GM21576 (cell line): ENCODE measurements around the gene DENND1C.
"Not testable (repeated sequence)": the region's sequence is repeated elsewhere in the genome, so short reads cannot be mapped to it uniquely, and the experiment has no call there.

Source experiments
- ATAC-seq: cut with Tn5 transposase; IDR thresholded peaks from one replicate; pipeline ENCODE4 v1.9.1; 2021; ENCODE audit warnings: mild to moderate bottlenecking, moderate library complexity; ENCODE audit not compliant: unreplicated experiment

The DENND1C gene

DNA sequence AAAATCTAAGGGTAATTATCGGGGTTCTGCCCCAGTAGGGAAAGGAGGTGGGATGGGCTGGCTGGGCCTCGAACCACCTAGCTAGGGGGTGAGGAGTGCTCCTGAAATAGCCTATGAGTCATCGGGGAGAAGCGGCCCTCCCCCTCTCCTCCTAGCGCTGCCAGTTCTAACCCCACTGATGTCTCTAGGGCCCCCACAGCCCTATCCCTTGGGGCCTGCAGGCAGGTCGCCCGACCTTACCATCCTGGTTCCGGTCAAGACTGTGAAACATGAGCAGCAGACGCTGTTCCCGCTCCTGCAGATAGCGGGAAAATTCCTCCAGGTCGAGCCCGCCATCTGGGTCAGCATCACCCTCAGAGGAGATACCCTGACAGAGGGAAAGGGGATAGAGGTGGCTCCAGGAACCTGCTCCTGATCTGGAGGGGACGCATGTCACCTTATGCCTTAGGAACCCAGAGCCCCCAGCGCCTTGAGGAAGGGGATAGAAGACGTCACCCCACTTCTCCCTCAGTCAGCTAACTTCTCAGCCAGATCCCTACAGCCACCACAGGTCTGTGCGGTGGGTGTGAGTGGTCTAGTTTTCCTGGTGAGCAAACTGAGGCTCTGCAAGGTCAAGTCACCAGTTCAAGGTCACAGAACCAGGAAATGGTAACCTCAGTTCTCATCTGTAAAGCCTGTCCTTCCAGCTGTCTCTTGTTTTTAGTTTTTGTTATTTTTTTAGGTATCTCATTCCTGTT is 23.5 kb downstream of the DENND1C start:
- ATAC-seq = no peak

DNA sequence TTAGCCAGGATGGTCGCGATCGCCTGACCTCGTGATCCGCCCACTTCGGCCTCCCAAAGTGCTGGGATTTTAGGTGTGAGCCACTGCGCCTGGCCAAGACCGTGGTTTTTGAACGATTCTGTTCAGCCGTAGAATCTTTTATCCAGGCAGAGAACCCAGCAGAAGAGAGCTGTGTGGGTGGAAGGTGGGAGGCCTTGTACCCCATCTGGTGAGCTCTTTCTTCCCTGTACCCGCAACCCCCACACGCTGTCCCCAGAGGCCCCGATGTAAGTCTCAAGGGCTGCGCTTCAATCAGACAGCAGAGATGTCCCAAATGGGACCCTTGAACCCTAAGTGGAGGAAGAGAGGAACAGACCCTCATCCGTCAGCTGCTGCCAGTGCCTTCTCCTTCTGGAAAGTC is 25.7 kb downstream of the DENND1C start:
- ATAC-seq = no peak

DNA sequence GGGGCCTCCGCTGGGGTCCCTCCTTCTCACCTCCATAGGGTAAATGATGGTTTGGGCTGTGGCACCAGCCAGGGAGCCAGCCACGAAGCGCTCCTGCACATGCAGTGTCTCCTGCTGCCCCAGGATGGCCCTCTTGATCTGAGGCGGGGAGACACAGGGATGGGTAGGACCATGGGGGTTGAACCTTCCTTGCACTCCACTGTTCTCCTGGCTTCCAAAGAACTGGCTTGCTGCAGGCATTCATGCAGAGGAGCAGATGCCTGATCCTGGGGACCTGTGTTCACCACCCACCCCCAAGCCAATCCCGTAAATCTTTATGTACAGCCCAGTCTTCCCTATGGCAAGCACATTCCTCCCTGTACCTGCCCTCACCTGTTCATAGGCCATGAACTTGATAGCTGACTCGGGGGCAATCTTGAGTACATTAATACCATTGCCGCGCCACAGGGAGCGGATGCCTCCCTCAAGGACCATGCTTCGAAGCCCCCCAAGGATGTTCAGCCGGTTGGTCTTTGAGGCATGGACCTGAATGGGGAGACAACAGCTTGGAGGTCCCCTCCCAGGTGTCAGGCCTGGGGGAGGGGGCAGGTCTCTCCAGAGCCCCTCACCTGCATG is 27.5 kb downstream of the DENND1C start:
- no peak for ATAC-seq

DNA sequence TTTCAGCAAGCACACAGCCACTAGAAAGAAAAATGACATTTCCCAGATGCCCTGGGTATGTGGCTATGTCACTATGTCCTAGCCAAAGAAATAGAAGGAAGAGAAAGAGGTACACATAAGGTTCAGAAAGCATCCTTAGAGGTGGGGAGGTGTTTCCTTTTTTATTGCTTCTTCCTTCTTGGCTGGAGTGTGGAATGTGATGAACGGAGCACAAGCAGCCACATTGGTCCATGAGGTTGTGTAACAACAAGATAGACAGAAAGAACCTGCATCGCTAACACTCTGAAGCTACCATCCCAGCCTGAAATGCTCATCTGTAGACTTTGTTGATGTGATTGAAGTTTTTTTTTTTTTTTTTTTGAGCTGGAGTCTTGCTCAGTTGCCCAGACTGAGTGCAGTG is 28.7 kb downstream of the DENND1C start:
- no peak for ATAC-seq

DNA sequence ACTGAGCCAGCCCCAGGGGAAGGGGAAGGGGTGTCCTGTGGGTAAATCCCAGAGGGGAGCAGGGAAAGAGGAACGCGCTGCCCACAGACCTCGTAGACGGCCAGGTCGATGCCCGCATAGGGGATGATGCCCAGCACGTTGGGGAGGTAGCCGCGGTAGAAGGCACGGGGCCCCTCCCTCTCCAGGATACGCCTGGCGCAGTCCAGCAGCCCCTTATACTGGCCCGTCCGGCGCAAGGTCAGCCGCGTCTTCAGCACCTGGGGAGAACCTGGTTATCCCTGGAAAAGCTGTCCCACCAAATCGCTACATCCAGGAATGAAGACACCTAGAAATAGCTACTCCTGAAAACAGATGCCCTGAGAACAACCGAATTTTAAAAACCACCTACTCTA is 29.4 kb downstream of the DENND1C start:
- ATAC-seq = no peak

DNA sequence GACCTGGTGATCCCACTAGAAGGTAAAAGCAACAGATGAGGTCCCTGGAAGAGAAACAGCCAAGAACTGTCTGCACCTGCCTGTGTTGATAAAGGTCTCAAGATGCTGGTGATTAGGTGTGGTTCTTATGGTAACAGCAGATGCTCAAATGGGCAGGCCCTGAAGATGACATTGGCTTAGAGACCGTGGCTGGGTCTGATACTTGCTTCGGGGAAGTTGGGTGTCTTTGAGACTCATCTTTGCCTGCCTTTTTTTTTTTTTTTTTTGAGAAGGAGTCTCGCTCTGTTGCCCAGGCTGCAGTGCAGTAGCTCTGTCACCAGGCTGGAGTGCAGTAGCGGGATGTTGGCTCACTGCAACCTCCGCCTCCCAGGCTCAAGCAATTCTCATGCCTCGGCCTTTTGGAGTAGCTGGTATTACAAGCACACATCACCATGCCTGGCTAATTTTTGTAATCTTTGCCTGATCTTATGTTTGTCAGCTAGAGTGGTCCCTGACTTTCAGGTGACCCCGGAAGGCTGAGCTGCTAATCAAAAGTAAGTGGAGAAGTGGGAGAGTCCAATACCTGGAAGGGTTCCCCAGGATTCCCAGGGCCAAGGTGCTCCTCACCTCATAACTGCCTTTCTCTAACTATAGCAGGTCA is 29.9 kb downstream of the DENND1C start:
- no peak for ATAC-seq

DNA sequence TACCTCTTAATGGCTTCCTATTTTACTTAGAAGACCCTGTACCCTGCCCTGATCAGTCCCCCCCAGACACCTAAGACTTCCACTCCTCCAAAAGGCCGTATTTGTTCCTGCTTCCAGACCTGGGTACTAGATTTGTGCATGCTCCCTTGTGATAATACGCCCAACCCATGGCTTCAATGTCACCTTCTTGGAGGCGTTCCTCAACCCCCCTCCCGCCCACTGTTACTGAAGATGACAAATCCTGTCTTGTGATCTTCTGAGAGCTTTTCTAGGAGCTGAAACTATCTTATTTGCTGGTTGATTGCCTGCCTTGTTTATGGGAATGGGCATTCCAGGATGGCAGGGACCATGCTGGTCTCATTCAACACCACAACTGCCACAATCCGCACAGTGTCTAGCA is 31.4 kb downstream of the DENND1C start:
- no peak for ATAC-seq

DNA sequence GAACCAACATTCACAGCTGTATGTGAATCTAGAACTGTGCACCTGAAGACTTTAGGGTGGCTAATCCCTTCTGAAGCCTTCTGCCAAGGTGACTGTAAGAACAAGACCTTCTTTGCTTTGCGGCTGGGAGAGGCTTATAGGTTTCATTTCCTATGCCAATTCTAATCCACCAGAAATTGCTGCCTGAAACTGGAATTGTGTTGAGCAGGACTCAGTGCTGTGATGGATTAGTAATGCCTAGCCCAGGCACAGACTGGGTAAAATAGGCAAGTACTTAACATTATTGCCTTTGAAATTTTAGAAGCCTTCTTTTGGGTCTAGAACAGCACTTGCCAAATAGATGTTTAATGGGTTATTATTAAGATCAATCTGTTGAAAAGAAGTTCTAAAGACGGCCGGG is 33.5 kb downstream of the DENND1C start:
- ATAC-seq = no peak

DNA sequence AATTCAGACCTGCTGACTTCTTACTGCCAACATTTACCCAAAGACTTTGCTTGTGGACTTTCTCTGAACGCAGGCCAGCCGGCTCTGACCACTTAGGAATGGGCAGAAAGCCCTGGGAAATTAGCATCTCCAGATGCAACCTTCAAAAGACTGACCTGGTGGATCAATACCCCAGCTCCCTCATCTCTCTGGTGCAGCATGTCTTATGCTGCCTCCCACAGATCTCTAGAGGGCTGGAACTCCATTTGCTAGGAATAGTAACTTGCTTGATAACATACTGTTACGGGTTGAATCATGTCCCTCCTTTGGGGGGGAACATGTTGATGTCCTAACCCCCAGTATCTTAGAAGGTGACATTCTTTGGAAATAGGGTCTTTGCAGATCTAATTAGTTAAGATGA is 35.1 kb downstream of the DENND1C start:
- no peak for ATAC-seq

DNA sequence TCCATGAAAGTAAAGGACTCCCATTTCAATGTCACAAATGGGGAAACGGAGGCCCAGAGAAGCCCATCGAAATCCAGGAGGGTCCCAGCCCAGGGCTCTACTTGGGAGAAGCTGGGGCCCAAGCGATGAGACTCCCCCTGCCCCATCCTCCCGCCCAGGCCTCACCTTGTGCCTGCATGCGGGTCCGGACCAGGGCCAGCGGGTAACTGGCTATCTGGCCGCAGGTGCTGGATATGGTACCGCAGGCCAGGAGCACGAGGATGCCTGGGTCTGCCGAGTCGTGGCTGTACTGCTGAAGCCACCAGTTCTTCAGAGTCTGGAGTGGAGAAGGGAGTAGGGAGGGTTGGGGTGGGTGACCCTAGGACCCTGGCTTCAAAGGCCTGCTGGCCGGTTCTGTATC is 37.6 kb downstream of the DENND1C start:
- no peak for ATAC-seq

DNA sequence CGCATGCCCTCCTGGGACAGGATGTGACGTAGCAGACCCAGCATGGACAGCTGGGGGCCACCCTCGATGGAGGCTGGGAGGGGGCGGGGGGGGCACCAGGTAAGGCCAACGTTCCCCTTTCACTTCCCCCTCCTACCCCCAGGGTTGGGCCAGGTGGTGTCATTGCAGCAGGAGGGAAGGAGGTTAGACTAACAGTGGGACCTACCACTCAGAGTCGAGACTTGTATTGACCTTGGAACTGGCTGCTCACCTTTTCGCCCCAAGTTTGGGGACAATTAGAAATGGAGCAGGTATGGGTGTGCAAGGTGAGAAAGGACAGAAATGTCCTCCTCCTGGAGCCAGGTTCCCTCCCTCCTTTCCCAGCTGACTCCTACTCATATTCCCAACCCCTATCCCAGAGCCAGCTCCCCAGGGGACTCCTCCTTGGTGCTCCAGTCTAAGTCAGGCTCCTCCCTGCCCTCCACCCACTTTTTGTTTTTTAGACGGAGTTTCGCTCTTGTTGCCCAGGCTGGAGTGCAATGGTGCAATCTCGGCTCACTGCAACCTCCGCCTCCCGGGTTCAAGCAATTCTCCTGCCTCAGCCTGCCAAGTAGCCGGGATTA is 39.4 kb downstream of the DENND1C start:
- ATAC-seq = no peak

DNA sequence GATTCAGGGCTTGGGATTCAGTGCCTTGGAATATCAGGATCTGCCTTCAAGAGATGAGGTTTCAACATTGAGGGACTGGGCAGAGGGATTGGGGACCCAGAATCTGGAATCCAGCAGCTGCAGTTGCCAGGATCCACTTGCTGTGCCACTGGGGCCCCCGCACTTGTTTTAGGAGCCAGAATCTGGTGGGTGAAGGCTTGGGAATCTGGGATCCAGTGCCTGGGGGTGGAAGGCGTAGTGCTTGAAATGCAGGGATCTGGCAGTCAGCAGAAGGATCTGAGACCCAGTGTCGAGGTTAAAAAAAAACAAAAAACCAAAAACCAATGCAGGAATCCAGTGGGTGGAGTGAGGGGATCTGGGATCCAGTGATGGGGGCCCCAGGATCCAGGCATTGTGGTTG is 40.7 kb downstream of the DENND1C start:
- ATAC-seq = no peak

DNA sequence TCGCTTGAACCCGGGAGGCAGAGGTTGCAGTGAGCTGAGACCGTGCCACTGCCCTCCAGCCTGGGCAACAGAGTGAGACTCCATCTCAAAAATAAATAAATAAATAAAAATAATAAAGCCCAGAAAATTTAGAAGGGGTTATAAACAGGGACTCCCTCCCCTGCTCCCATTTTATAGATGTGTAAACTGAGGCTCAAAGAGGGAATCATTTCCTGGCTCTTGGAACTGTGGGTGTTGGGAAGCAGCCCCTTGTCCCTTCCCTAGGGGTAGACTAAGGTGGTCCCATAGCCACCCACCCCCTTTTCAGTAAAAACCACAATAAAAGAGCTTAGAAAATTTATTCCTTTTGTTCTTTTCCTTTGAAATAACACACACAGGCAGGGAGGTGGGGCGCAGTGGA is 41.8 kb downstream of the DENND1C start:
- ATAC-seq = no peak

DNA sequence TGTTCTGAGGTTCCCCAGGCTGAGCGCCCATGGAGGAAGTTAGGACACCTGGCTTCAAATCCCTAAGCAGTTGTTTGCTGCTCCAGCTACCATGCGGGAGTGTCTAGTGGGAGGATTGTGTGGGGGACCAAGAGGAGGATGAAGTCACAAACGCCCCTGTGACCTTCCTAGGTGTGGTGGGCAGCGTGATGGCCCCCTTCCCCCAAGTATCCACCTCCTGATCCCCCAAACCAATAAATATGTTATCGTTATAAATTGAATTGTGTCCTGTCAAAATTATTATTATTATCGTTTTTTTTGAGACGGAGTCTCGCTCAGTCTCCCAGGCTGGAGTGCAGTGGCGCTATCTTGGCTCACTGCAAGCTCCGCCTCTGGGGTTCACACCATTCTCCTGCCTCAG is 47.9 kb downstream of the DENND1C start, which contains the start of gene SLC25A41:
Gene SLC25A41 (minus strand): TSS at position 101 of the 400 bp plus-strand sequence. CDS start 70 bp downstream, at position 31.
- no peak for ATAC-seq

DNA sequence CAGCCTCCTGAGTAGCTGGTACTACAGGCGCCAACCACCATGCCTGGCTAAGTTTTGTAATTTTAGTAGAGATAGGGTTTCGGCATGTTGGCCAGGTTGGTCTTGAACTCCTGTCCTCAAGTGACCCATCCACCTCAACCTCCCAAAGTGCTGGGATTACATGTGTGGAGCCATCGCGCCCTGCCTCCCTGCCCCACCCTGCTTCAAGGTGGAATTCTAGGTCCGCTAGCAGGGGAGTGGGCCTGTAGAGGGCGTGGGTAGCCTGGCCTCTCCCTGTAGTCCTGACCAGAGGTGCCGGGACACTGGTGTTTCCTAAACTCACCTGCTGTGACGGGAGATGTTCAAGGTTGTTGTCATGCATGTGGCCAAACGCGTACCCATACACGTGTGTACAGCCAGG is 48.4 kb downstream of the DENND1C start:
- ATAC-seq = no peak

DNA sequence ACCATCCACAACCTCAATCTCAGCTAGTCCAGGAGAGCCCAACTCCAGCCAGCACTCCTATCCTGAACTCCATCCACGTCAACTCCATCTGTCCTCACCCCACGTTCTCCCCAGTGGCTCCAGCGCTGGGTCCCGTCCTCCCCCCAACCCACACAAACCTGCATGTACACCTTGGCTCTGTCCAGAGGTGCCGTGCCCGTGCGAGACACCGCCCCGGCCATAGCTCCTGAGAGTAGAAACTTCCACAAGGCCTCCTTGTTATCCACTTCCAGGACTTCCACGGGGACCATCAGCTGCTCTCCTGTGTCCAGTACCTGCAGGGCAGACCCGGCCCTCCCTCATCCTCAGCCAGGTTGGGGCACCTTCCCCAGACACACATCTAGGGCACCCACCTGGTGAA is 49.7 kb downstream of the DENND1C start:
- no peak for ATAC-seq

DNA sequence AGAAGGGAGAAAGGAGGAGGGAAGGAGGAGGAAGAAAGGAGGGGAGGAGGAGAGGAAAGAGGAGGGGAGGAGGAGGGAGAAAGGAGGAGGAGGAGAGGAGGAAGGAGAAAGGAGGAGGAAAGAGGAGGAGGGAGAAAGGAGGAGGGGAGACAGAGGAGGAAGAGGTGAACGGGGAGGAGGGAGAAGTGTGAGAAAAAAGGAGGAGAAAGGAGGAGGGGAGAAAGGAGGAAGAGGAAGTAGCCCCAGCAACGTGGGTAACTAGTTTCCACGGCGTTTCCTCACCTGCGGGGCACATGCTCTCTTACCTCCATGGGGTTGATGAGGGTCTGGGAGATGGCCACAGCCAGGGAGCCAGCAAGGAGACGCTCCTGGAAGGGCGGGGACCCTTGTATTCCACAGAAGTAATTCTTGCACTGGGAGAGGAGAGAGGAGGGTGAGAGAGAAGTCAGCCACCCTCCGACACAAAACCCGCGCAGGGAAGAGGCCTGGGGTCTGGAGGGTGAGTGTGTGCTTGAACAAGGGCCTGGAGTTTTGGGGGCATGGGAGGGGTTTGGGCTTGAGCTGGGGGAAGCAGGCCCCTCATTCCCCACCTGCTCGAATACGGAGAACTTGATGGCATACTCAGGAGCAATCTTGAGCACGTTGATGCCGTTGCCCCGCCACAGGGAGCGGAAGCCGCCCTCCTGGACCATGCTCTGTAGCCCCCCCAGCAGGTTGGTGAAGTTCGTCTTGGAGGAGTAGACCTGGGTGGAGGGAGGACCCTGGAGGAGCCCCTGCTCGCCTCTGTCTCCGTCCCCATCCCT is 52.0 kb downstream of the DENND1C start:
- no peak for ATAC-seq

DNA sequence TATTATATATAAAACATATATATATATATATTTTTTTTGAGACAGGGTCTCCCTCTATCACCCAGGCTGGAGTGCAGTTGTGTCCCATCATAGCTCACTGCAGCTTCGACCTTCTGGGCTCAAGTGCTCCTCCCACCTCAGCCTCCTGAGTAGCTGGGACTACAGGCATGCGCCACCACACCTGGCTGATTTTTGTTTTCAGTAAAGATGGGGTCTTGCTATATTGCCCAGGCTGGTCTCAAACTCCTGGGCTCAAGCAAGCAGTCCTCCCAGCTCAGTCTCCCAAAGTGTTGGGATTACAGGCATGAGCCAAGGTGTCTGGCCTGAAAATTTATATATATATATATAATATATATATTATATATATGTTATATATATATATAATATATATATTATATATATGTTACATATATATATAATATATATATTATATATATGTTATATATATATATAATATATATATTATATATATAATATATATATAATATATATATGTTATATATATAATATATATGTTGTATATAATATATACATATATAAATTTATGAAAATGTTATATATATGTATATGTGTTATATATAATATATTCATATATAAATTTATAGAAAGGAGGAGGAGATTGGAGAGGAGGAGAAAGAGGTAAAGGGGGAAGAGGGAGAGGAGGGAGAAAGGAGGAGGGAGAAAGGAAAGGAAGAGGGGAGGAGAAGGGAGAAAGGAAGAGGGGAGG is 52.7 kb downstream of the DENND1C start:
- ATAC-seq = not testable (repeated sequence)

DNA sequence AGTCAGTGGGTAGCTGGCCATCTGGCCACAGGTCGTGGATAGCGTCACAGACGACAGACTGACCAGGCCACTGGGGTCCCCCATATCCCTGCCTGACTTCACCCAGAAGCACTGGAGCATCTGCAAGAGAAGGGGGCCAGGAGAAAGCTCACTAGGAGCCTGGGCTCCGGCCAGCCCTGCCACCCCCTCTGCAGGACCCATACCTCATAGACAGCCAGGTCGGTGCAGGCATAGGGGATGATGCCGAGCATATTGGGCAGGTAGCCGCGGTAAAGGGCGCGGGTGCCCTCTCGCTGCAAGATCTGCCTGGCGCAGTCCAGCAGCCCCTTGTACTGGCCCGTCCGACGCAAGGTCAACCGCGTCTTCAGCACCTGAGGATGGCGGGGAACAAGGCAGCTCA is 54.5 kb downstream of the DENND1C start:
- ATAC-seq = no peak
